ENCODE results near the gene SLC35A4. TPM values are rescaled to one million over a fixed set of nuclear protein-coding genes. Genes with fewer than 3 reads are reported as not detected.

The SLC35A4 gene
- total and polyA plus RNA-seq, 2 of the 8 experiments (the other 6 are each of a cell fraction or from before 2014, with no cell fraction given), result 78.6 to 133 TPM

GRCh38 chr5:140567871-140568270, 3.2 kb downstream of the SLC35A4 start:
- H3K9ac ChIP-seq (replicated peaks in 1 of 4; ENCODE audit: extremely low read depth in 1 of 4, low read depth in 3 of 4, low read length in 3 of 4), result no peak overlapping the region

More at GRCh38 chr5:140567871-140568270, 3.2 kb downstream of the SLC35A4 start:
- Histone ChIP-seq H2BK12ac (ENCODE audit: low read depth, low read length) (no peak overlapping the region), H3K18ac (ENCODE audit: extremely low read depth, low read length) (no peak overlapping the region), H2BK15ac (ENCODE audit: low read length) (no peak overlapping the region), H3K23me2 (ENCODE audit: low read depth, low read length) (peaks cover 13% of the 10 kb centered on the region), H2BK120ac (replicated peaks; ENCODE audit: low read depth, low read length) (no peak overlapping the region), H2BK20ac (ENCODE audit: low read length) (no peak overlapping the region), H3K4me3 (ENCODE audit: extremely low read depth in 1 of 4, insufficient read depth in 2 of 4, low read depth in 3 of 4, low read length in 4 of 4) (no peak overlapping the region), H3K4me2 (ENCODE audit: insufficient read depth in 1 of 2, low read depth in 2 of 2, low read length in 2 of 2) (no peak overlapping the region), H4K91ac (replicated peaks; ENCODE audit: insufficient read length, low read length) (no peak overlapping the region), H3K56ac (replicated peaks; ENCODE audit: insufficient read length, low read depth, low read length) (no peak overlapping the region), H3K4ac (replicated peaks; ENCODE audit: insufficient read length, low read depth, low read length) (no peak overlapping the region), H2AK5ac (ENCODE audit: low read depth, low read length) (no peak overlapping the region), H3K14ac (ENCODE audit: insufficient read length) (no peak overlapping the region), H3K27me3 (replicated peaks in 1 of 4; ENCODE audit: control insufficient read depth in 3 of 4, extremely low read depth in 1 of 4, insufficient read depth in 3 of 4, low read length in 3 of 4) (no peaks in the 10 kb centered on the region; a peak in 1 of 7 replicates), H3K4me1 (replicated peaks in 1 of 4; ENCODE audit: control insufficient read depth in 3 of 4, insufficient read depth in 4 of 4, low read length in 3 of 4) (peaks cover 0 to 11% (median 4%) of the 10 kb centered on the region in 4 experiments; a peak in 5 of 7 replicates), H3K79me1 (ENCODE audit: low read depth, low read length) (peaks cover 7% of the 10 kb centered on the region), H3K23ac (ENCODE audit: insufficient read length) (no peak overlapping the region), H4K20me1 (replicated peaks in 1 of 2; ENCODE audit: control insufficient read depth in 1 of 2, insufficient read depth in 2 of 2, low read length in 2 of 2) (no peaks in the 10 kb centered on the region), H3K9me3 (ENCODE audit: insufficient read depth in 2 of 2, low read depth in 1 of 2, low read length in 1 of 2) (no peaks in the 10 kb centered on the region), H3K79me2 (ENCODE audit: control insufficient read depth in 1 of 2, insufficient read depth in 2 of 2, low read length in 2 of 2) (peaks cover 3 to 9% of the 10 kb centered on the region in 2 experiments; a peak in 3 of 4 replicates), H4K8ac (ENCODE audit: extremely low read depth, insufficient read depth, low read length) (no peak overlapping the region; the same call in 1 of the 2 replicates), H3K36me3 (ENCODE audit: control insufficient read depth in 2 of 4, insufficient read depth in 4 of 4, low read length in 3 of 4) (peaks cover 0 to 18% (median 13%) of the 10 kb centered on the region in 4 experiments; a peak in 4 of 8 replicates), H3K27ac (ENCODE audit: low read depth, low read length) (no peak overlapping the region), H4K5ac (ENCODE audit: insufficient read length, low read depth, low read length) (no peak overlapping the region), H2AFZ (ENCODE audit: low read length) (no peak overlapping the region), H2BK5ac (ENCODE audit: low read depth, low read length) (no peak overlapping the region)
- CTCF ChIA-PET (ENCODE audit: partially characterized antibody), result interaction anchor here (1.6 to 3.4 kb wide), 2 partner anchors 10 to 34 kb away, joined by 3 to 20 read pairs; no protein-coding TSS in a partner anchor
- POLR2A ChIA-PET (ENCODE audit: partially characterized antibody), result interaction anchor here (0.7 to 10.0 kb wide), 3 partner anchors 11 to 22 kb away, joined by 3 to 94 read pairs (median 25); partner anchors contain the start of genes EIF4EBP3 and SRA1
- DNase-seq (ENCODE audit: low read depth in 1 of 2, low spot score in 2 of 2) (no peak), FAIRE-seq (no peak)
- WGBS, 2 experiments (ENCODE audit: extremely low coverage in 1 of 2, insufficient coverage in 1 of 2, insufficient read length in 1 of 2, insufficient replicate concordance in 2 of 2, low coverage in 1 of 2, low lambda C conversion rate in 2 of 2, missing lambda C conversion rate in 1 of 2), result 91% methylated on average over 13 of the region's 13 CpGs; no CpG with 5 or more reads in 1 of the 2 experiments
- TF ChIP-seq RXRA (IDR thresholded peaks at IDR 0.05; ENCODE audit: insufficient read depth, low read depth, low read length) (no peak), MAX (IDR thresholded peaks at IDR 0.05) (no peak), POU5F1 (IDR thresholded peaks at IDR 0.05; ENCODE audit: low read depth, low read length) (no peak), TAF7 (optimal IDR thresholded peaks at IDR 0.05; ENCODE audit: borderline replicate concordance, low read depth, low read length) (no peak)
